Esophagus muscularis mucosa (tissue), 4 donors: ENCODE results near the gene UHRF1. TPM values are rescaled to one million over a fixed set of nuclear protein-coding genes. Genes with fewer than 3 reads are reported as not detected.
"Not testable (repeated sequence)": the region's sequence is repeated elsewhere in the genome, so short reads cannot be mapped to it uniquely, and the experiment has no call there.

ENCODE experiments used
- DNase-seq: peaks from one replicate; pipeline ENCODE4 v3.0.0-alpha.2; 2017; ENCODE audit errors: extremely low spot score
- H3K27ac ChIP-seq, 4 donors: fragments of 200-600 bp; sonication (generic); replicated peaks in 1 of 4; 1 replicate in 3 of 4; 2 replicates in 1 of 4; pipeline ENCODE4 v1.5.1; 2016 to 2019; ENCODE audit warnings: mild to moderate bottlenecking in 1 of 4
- H3K27me3 ChIP-seq, 4 donors: fragments of 200-600 bp; sonication (generic); one replicate each; pipeline versions ENCODE4 v1.5.1 to v1.6.0; 2016 to 2019
- H3K36me3 ChIP-seq, 4 donors: fragments of 200-600 bp; sonication (generic); one replicate each; pipeline ENCODE4 v1.5.1; 2016 to 2019
- H3K4me1 ChIP-seq, 4 donors: fragments of 200-600 bp; sonication (generic); one replicate each; pipeline ENCODE4 v1.5.1; 2016 to 2019
- H3K4me3 ChIP-seq, 4 donors: fragments of 200-600 bp; sonication (generic); 1 replicate in 2 of 4; 2 replicates in 2 of 4; pipeline ENCODE4 v1.5.1; 2016 to 2019; ENCODE audit warnings: mild to moderate bottlenecking in 4 of 4, moderate library complexity in 1 of 4
- H3K9me3 ChIP-seq, 4 donors: fragments of 200-600 bp; sonication (generic); 1 replicate in 3 of 4; 2 replicates in 1 of 4; pipeline ENCODE4 v1.5.1; 2016 to 2019
- CTCF ChIP-seq, 3 experiments: fragments of 200-600 bp in 2 of 3; fragments of 450-650 bp in 1 of 3; sonication (generic) in 2 of 3; IDR thresholded peaks; one replicate each; pipeline ENCODE4 v1.5.1; 2017 to 2019; ENCODE audit warnings: antibody characterized with exemption in 3 of 3, mild to moderate bottlenecking in 2 of 3, moderate library complexity in 1 of 3
- EP300 ChIP-seq: sonication (generic); formaldehyde crosslinking; IDR thresholded peaks from one replicate; pipeline ENCODE4 v1.6.1; 2017; ENCODE audit warnings: antibody characterized with exemption
- POLR2A ChIP-seq: fragments of 450-650 bp; IDR thresholded peaks from one replicate; pipeline ENCODE4 v1.6.1; 2017; ENCODE audit warnings: antibody characterized with exemption, moderate library complexity, mild to moderate bottlenecking, low read depth
- POLR2AphosphoS5 ChIP-seq, 2 donors: sonication (generic); formaldehyde crosslinking; IDR thresholded peaks; one replicate each; pipeline ENCODE4 v1.6.1; 2017; ENCODE audit warnings: antibody characterized with exemption in 2 of 2
- WGBS: methylation state at CpG from one replicate; pipeline ENCODE4 v1.1.5; 2018; 5-methylcytosine and 5-hydroxymethylcytosine counted together
- intact Hi-C: fragments of 100-400 bp; cut with DNase I; formaldehyde crosslinking; loops from one replicate; pipeline ENCODE4 v1.15.1; 2023
- total RNA-seq, 4 donors: library from RNA; depleted of rRNA; stranded (reverse); fragments of >200 nt; gene quantifications; one replicate each; pipeline versions ENCODE4 v1.1.0 to v1.2.1, GENCODE V29; 2016

UHRF1 gene
- total RNA-seq, 4 donors from 2014 or later: 0.33 to 1.2 (median 0.64) TPM

- Histone ChIP-seq H3K4me3 (peak overlapping the region in 2 of 4 donors; percentile 4 to 12), H3K27me3 (peaks cover 0 to 13% (median 0%) of the 10 kb centered on the region in 4 donors), H3K4me1 (peaks cover 0 to 20% (median 17%) of the 10 kb centered on the region in 4 donors), H3K27ac (peak overlapping the region; percentile 46 to 70 (median 64)), H3K36me3 (no peaks in the 10 kb centered on the region), H3K9me3 (no peaks in the 10 kb centered on the region)
- intact Hi-C loops: no loop called here
- DNase-seq: no peak
- WGBS: 74% methylated on average over 8 of the region's 30 CpGs
- no peak for TF ChIP-seq POLR2A
- no peak for TF ChIP-seq CTCF (IDR thresholded peaks at IDR 0.05)
- TF ChIP-seq POLR2AphosphoS5 (IDR thresholded peaks at IDR 0.05): no peak
- no peak for TF ChIP-seq EP300
Observed at GRCh38 chr19:4877753-4878490, 31.4 kb upstream of the UHRF1 start.

- intact Hi-C loops: no loop called here
- no peak for DNase-seq
- TF ChIP-seq POLR2AphosphoS5 (IDR thresholded peaks at IDR 0.05) (no peak), POLR2A (no peak), EP300 (no peak), CTCF (IDR thresholded peaks at IDR 0.05) (no peak)
- Histone ChIP-seq H3K4me3 (peak overlapping the region in 2 of 4 donors; percentile 4 to 12), H3K9me3 (no peaks in the 10 kb centered on the region), H3K27me3 (peaks cover 0 to 13% (median 0%) of the 10 kb centered on the region in 4 donors), H3K27ac (peak overlapping the region; percentile 46 to 70 (median 64)), H3K36me3 (no peaks in the 10 kb centered on the region), H3K4me1 (peaks cover 0 to 20% (median 17%) of the 10 kb centered on the region in 4 donors)
- 40% methylated on average over 1 of the region's 23 CpGs for WGBS
Observed at GRCh38 chr19:4878491-4878968, 30.8 kb upstream of the UHRF1 start.

- no peaks in the 10 kb centered on the region for H3K36me3 ChIP-seq
- peaks cover 0 to 13% (median 0%) of the 10 kb centered on the region in 4 donors for H3K27me3 ChIP-seq
- WGBS: 89% methylated on average over 11 of the region's 11 CpGs
- no peak overlapping the region for H3K4me3 ChIP-seq
- H3K9me3 ChIP-seq: no peaks in the 10 kb centered on the region
- peak overlapping the region in 2 of 4 donors; percentile 62 to 66 for H3K27ac ChIP-seq
- DNase-seq: no peak
- peaks cover 0 to 20% (median 17%) of the 10 kb centered on the region in 4 donors for H3K4me1 ChIP-seq
- intact Hi-C loops: no loop called here
- TF ChIP-seq POLR2AphosphoS5 (IDR thresholded peaks at IDR 0.05) (no peak), POLR2A (no peak), CTCF (IDR thresholded peaks at IDR 0.05) (no peak), EP300 (no peak)
Observed at GRCh38 chr19:4879041-4879440, 30.3 kb upstream of the UHRF1 start.

- intact Hi-C loops, H3K9me3 ChIP-seq, H3K27ac ChIP-seq, H3K36me3 ChIP-seq, H3K4me3 ChIP-seq, DNase-seq, H3K27me3 ChIP-seq: not testable (repeated sequence)
- WGBS: 81% methylated on average over 6 of the region's 6 CpGs
- H3K4me1 ChIP-seq: peaks cover 0 to 15% (median 12%) of the 10 kb centered on the region in 4 donors
Observed at GRCh38 chr19:4882874-4883273, 26.4 kb upstream of the UHRF1 start.

- intact Hi-C loops: not testable (repeated sequence)
- 85% methylated on average over 6 of the region's 6 CpGs for WGBS
Observed at GRCh38 chr19:4884993-4885392, 24.3 kb upstream of the UHRF1 start.

GRCh38 chr19:4887803-4888202 lies 21.5 kb upstream of the UHRF1 start:
- H3K4me3 ChIP-seq, H3K27ac ChIP-seq, intact Hi-C loops, H3K36me3 ChIP-seq, H3K9me3 ChIP-seq, DNase-seq, H3K4me1 ChIP-seq: not testable (repeated sequence)
- no CpG with 5 or more reads among the region's 6 CpGs for WGBS
- H3K27me3 ChIP-seq: peaks cover 0 to 12% (median 0%) of the 10 kb centered on the region in 4 donors

More at GRCh38 chr19:4884993-4885392, 24.3 kb upstream of the UHRF1 start:
- not testable (repeated sequence) for H3K9me3 ChIP-seq, H3K36me3 ChIP-seq, H3K4me3 ChIP-seq, H3K4me1 ChIP-seq, H3K27me3 ChIP-seq, H3K27ac ChIP-seq, DNase-seq
